ENCODE results near the gene EPB41L3.

DNA sequence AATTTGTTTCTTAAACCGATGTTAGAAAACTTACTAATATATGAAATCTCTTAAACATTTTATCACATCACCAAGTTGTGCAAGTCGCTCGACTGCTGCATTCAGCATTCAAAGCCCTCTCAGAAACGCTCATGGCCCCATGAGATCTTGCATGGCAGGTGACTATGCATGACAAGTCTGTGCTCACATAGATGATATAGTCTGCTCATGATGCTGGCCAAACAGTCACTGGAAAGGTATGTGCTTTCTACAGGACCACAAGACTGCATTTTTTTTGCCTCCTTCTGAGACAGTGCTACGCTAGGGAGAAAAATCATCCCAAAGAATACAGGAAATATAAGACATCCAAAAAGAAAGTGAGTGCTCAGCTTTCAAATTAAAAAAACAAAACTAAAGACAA, 150.0 kb downstream of the EPB41L3 start:
- TF ChIP-seq NFYB (CRISPR knock-in tag; conservative IDR thresholded peaks at IDR 0.05; ENCODE audit: low read depth) (no peak), NR2C2 (CRISPR knock-in tag; IDR thresholded peaks at IDR 0.05) (no peak), JUN (CRISPR knock-in tag; IDR thresholded peaks at IDR 0.05) (no peak)
- TF ChIP-seq, protein P1, sequence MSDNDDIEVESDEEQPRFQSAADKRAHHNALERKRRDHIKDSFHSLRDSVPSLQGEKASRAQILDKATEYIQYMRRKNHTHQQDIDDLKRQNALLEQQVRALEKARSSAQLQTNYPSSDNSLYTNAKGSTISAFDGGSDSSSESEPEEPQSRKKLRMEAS (CRISPR knock-in tag; IDR thresholded peaks at IDR 0.05), result no peak
